Neural progenitor cell (in vitro differentiated cells): ENCODE results near the gene SUSD1.

Experiments
- EZH2 ChIP-seq: fragments of 200-600 bp; sonication (generic); IDR thresholded peaks from 2 replicates; pipeline ENCODE4 v1.6.1; 2017; ENCODE audit warnings: antibody characterized with exemption, mild to moderate bottlenecking, moderate library complexity
- EZH2phosphoT487 ChIP-seq: fragments of 200-600 bp; sonication (generic); IDR thresholded peaks from 2 replicates; pipeline ENCODE4 v1.6.1; 2017; ENCODE audit warnings: antibody characterized with exemption
- TF ChIP-seq, protein P1 (sequence below): fragments of 200-600 bp; sonication (generic); IDR thresholded peaks from 2 replicates; pipeline ENCODE4 v1.5.1; 2017; ENCODE audit warnings: antibody characterized with exemption, mild to moderate bottlenecking

GRCh38 chr9:112017878-112018277 lies 157.2 kb downstream of the SUSD1 start:
- TF ChIP-seq EZH2 (no peak), EZH2phosphoT487 (no peak)
- TF ChIP-seq, protein P1, sequence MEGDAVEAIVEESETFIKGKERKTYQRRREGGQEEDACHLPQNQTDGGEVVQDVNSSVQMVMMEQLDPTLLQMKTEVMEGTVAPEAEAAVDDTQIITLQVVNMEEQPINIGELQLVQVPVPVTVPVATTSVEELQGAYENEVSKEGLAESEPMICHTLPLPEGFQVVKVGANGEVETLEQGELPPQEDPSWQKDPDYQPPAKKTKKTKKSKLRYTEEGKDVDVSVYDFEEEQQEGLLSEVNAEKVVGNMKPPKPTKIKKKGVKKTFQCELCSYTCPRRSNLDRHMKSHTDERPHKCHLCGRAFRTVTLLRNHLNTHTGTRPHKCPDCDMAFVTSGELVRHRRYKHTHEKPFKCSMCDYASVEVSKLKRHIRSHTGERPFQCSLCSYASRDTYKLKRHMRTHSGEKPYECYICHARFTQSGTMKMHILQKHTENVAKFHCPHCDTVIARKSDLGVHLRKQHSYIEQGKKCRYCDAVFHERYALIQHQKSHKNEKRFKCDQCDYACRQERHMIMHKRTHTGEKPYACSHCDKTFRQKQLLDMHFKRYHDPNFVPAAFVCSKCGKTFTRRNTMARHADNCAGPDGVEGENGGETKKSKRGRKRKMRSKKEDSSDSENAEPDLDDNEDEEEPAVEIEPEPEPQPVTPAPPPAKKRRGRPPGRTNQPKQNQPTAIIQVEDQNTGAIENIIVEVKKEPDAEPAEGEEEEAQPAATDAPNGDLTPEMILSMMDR = no peak
